Fibroblast of the aortic adventitia (primary cell): Measurements from ENCODE around the gene SDHAF1. TPM values are rescaled to one million over a fixed set of nuclear protein-coding genes. Genes with fewer than 3 reads are reported as not detected.

Source experiments
- DNase-seq: peaks from one replicate; pipeline ENCODE4 v3.0.0-alpha.2; 2010; ENCODE audit warnings: low read depth
- H3K4me3 ChIP-seq: 2 replicates; pipeline ENCODE4 v1.5.1; 2011; ENCODE audit warnings: low read depth, mild to moderate bottlenecking, control low read depth, low read length, moderate library complexity
- total RNA-seq: library from RNA; depleted of rRNA; stranded (reverse); fragments of >200 nt; gene quantifications from 2 replicates; pipeline ENCODE4 v1.2.3, GENCODE V29; 2012; ENCODE audit warnings: low replicate concordance
- TF ChIP-seq, protein P1 (sequence below): IDR thresholded peaks from 2 replicates; pipeline ENCODE4 v1.5.1; 2011; ENCODE audit warnings: mild to moderate bottlenecking, low read length, control low read depth, inconsistent platforms; ENCODE audit not compliant: insufficient read depth

Gene SDHAF1
- total RNA-seq, 1 donor: 12.7 TPM

DNA sequence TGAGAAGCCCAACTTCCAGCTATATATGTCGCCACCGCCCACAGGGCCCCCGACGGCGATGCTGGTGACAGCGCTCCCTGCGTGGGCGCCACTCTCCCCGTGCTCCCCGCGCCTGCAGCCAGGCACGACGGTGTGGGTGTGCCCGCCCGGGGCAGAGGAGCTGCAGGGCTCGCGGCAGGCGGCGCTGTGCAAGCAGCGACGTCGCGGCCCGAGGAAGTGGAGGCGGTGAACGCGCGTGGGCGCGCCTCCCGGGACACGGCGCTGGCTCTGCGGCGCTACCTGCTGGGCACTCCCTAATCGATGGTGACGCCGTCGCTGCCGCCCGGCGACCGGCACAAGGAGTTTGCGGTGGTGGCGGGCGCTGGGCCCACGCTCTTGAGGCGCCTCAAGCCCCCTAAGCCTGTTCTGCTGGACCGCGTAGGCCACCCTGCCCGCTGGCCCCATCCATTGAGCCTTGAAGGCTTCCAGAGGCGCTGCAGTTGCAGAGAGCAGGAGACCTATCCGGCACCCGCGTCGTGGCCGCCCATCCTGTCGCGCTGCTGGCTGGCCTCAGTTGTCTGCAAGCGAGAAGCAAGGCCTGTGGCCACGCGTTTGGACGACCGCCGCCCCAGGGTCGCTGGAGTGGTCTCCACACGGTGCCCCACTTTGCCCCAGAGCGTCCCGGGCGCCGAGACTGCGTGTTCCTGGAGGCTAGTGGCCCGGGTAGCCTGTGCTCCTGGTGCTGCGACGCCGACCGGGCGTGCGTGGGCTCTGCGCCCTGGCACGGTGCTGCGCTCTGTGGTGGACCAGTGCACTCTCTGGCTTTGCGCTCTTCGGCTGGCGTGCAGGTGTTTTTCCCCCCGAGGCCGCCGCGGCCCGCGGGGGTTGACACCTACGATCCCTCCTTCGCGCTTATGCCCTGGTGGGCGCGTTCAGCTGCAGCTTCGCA lies 35.7 kb upstream of the SDHAF1 start:
- H3K4me3 ChIP-seq: no peak overlapping the region
- no peak for DNase-seq
- TF ChIP-seq, protein P1, sequence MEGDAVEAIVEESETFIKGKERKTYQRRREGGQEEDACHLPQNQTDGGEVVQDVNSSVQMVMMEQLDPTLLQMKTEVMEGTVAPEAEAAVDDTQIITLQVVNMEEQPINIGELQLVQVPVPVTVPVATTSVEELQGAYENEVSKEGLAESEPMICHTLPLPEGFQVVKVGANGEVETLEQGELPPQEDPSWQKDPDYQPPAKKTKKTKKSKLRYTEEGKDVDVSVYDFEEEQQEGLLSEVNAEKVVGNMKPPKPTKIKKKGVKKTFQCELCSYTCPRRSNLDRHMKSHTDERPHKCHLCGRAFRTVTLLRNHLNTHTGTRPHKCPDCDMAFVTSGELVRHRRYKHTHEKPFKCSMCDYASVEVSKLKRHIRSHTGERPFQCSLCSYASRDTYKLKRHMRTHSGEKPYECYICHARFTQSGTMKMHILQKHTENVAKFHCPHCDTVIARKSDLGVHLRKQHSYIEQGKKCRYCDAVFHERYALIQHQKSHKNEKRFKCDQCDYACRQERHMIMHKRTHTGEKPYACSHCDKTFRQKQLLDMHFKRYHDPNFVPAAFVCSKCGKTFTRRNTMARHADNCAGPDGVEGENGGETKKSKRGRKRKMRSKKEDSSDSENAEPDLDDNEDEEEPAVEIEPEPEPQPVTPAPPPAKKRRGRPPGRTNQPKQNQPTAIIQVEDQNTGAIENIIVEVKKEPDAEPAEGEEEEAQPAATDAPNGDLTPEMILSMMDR: no peak

DNA sequence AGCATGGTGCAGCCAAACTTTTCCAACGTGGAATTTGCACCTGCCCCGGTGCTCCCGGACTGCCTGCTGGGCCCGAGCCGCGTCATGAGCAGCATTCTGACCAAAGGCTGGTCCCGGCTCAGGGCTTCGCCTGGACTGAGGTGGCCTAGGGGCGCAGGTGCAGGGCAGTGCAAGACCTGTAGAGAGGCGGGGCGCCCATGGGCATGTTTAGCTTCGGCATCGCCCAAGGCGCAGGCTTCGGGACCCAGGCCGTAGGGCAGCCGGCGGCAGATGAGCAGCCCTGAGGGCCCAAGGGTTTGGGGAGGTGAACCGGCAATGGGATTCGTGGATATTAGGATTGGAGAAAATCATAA lies 35.0 kb upstream of the SDHAF1 start:
- TF ChIP-seq, protein P1: no peak
- no peak for DNase-seq
- H3K4me3 ChIP-seq: no peak overlapping the region

DNA sequence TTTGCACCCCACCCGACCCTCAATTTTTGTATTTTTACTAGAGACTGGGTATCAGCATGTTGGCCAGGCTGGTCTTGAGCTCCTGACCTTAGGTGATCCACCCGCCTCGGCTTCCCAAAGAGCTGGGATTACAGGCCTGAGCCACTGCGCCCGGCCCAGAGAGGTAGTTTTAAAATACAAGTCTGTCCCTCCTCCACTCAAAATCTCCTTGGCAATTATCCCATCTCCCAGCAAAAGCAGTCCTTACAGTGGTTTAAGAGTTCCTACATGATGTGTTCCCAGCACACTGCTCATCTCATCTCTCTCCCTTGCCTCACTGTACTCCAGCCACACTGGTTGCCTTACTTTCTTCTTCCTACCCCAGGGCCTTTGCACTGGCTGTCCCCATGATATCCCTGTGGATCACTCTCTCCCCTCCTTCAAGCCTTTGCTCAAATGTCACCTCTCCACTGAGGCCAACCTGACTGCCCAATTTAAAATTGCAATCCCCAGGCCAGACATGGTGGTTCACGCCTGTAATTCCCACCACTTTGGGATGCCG lies 34.5 kb upstream of the SDHAF1 start:
- TF ChIP-seq, protein P1: no peak
- H3K4me3 ChIP-seq: no peak overlapping the region
- DNase-seq: no peak

DNA sequence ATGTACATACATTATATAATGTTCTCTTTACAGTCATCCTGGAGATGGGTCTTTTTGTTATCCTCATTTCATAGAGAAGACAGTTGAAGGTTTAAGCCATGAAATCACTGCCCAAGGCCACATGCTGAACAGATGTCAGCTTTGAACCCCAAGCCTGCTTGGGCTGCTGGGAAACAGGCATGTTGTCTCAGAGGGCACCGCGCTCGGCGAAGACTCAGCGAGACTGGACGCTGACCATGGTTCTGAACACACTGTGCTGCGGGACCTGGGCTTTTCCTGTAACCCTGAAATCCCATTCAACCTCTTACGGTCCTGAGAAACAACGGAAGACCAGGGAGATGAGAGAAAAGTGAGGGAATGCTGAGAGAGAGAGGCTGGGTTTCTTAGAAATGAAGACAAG lies 31.5 kb upstream of the SDHAF1 start:
- no peak overlapping the region for H3K4me3 ChIP-seq
- TF ChIP-seq, protein P1: no peak
- DNase-seq: peak; percentile 62

DNA sequence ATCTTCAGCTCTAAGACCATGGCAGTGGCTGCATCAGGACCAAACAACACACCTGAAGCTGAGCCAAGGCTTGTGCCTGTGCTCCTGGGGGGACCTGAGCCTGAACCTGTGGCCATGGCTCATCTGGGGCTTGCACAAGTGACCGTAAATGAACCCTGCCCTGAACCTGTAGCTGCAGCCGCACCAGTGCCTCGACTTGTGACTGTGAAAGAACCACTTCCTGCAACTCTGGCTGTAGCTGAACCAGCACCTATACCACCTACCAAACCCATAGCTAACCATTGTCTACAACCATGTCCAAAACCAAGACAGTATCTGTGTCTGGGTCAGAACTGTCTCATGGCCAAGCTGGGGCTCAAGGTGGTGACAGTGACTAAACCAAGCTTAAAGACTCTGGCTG lies 28.2 kb upstream of the SDHAF1 start:
- TF ChIP-seq, protein P1: no peak
- H3K4me3 ChIP-seq: no peak overlapping the region
- DNase-seq: no peak

DNA sequence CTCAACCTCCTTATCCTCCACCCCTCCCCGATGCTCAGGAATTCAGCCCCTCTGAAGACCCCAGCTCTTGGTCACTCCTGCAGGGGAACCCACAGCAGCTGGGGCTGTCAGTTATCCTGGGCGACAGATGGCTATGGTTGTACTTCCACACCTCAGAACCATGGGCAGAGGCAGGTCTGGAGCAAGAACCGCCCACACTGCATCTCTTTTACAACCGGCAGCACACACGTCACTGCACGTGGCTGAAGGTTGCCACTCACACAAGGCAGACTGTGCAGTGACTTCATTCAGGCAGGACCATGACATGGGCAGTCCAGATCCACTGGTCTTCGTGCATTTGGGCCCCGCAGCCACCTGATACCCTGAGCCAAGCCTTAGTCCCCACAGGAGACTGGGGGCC lies 21.5 kb upstream of the SDHAF1 start:
- H3K4me3 ChIP-seq: no peak overlapping the region
- no peak for DNase-seq
- TF ChIP-seq, protein P1: no peak
